ENCODE results near the gene C8G.

C8G gene

DNA sequence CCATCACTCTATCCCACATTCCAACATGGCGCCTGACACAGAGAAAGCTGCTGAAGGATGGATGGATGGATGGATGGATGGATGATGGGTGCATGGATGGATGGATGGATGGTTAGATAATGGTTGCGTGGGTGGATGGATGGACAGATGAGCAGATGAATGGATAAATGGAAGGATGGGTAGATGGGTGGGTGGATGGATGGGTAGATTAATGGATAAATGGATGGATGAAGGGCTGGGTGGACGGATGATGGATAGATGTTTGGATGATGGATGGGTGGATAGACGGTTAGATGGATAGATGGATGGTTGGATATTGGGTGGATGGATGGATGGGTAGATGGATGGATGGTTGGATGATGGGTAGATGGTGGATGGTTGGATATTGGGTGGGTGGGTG is 11.6 kb downstream of the C8G start:
- Mint-ChIP-seq H3K4me1 (ENCODE audit: low read depth in 2 of 2) (peaks cover 34 to 42% of the 10 kb centered on the region in 2 donors), H3K27me3 (no peaks in the 10 kb centered on the region), H3K9me3 (peaks cover 4 to 8% of the 10 kb centered on the region in 2 donors), H3K4me3 (peak overlapping the region; percentile 15 to 16), H3K36me3 (ENCODE audit: insufficient read depth) (peaks cover 5% of the 10 kb centered on the region), H3K27ac (peak overlapping the region in 1 of 2 donors; percentile 80)
- no peak for ATAC-seq (replicated peaks)
- no peak for DNase-seq

DNA sequence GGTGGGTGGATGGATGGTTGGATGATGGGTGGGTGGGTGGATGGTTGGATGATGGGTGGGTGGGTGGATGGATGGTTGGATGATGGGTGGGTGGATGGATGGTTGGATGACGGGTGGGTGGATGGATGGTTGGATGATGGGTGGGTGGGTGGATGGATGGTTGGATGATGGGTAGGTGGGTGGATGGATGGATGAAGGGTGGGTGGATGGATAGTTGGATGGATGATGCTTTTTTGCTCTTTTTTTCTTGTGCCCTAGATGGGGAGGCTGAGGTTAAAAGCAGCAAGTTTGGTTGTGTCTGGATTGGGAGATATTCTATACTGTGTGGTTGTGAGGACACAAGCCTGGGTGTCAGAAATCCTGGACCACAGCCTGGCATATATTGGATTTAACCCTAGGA is 12.4 kb downstream of the C8G start:
- peak overlapping the region in 1 of 2 donors; percentile 93 for H3K27ac Mint-ChIP-seq
- ATAC-seq (replicated peaks): no peak
- H3K4me1 Mint-ChIP-seq (ENCODE audit: low read depth in 2 of 2): peaks cover 40 to 48% of the 10 kb centered on the region in 2 donors
- no peak overlapping the region for H3K4me3 Mint-ChIP-seq
- no peaks in the 10 kb centered on the region for H3K27me3 Mint-ChIP-seq
- H3K9me3 Mint-ChIP-seq: peaks cover 4 to 8% of the 10 kb centered on the region in 2 donors
- H3K36me3 Mint-ChIP-seq (ENCODE audit: insufficient read depth): peaks cover 5% of the 10 kb centered on the region
- no peak for DNase-seq

DNA sequence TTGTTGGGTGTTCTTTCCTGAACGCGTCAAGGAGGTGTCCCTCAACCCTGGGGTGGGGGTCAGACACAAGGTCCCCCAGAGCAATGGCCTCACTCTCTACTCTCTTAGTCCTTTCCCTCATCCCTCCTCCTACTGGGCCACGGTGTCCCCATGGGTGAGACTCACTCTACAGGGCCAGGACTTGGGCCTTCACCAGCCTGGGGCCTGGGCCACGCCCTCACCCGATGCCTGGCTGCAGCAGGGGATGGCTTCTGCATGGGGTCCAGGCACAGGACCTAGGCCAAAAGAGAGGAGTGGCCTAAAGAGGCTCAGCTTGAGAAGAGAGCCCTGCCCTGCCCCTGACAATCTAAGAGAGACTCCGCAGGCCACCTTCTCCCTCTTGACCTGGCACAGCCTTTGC is 12.9 kb downstream of the C8G start:
- Mint-ChIP-seq H3K36me3 (ENCODE audit: insufficient read depth) (peaks cover 5% of the 10 kb centered on the region), H3K27me3 (no peaks in the 10 kb centered on the region), H3K9me3 (peaks cover 4 to 8% of the 10 kb centered on the region in 2 donors), H3K27ac (peak overlapping the region in 1 of 2 donors; percentile 93), H3K4me3 (peak overlapping the region in 1 of 2 donors; percentile 79), H3K4me1 (ENCODE audit: low read depth in 2 of 2) (peaks cover 44 to 52% of the 10 kb centered on the region in 2 donors)
- no peak for DNase-seq
- no peak for ATAC-seq (replicated peaks)

DNA sequence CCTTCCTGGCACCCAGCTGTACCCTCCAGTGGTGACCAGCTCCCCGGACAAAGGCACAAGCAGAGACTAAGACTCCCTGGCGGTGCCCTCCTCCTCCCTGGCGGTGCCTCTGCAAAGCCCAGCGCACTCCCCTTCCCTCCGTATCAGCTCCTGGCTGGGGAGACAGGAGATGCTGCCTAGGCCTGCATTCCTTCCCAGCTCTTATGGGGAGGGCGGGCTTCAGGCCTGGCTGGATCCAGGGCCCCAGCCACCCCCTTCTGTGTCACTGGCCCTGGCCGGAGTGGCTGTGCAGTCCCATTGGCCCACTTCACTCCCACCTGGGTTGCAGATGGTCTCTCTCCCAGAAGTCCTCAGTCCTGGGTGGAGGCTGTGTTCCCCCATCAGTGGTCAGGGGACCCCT is 13.4 kb downstream of the C8G start:
- no peak for ATAC-seq (replicated peaks)
- no peak for DNase-seq
- Mint-ChIP-seq H3K9me3 (peaks cover 4 to 8% of the 10 kb centered on the region in 2 donors), H3K27me3 (no peaks in the 10 kb centered on the region), H3K27ac (peak overlapping the region; percentile 81 to 93), H3K4me1 (ENCODE audit: low read depth in 2 of 2) (peaks cover 49 to 58% of the 10 kb centered on the region in 2 donors), H3K4me3 (peak overlapping the region in 1 of 2 donors; percentile 79), H3K36me3 (ENCODE audit: insufficient read depth) (peaks cover 5% of the 10 kb centered on the region)

DNA sequence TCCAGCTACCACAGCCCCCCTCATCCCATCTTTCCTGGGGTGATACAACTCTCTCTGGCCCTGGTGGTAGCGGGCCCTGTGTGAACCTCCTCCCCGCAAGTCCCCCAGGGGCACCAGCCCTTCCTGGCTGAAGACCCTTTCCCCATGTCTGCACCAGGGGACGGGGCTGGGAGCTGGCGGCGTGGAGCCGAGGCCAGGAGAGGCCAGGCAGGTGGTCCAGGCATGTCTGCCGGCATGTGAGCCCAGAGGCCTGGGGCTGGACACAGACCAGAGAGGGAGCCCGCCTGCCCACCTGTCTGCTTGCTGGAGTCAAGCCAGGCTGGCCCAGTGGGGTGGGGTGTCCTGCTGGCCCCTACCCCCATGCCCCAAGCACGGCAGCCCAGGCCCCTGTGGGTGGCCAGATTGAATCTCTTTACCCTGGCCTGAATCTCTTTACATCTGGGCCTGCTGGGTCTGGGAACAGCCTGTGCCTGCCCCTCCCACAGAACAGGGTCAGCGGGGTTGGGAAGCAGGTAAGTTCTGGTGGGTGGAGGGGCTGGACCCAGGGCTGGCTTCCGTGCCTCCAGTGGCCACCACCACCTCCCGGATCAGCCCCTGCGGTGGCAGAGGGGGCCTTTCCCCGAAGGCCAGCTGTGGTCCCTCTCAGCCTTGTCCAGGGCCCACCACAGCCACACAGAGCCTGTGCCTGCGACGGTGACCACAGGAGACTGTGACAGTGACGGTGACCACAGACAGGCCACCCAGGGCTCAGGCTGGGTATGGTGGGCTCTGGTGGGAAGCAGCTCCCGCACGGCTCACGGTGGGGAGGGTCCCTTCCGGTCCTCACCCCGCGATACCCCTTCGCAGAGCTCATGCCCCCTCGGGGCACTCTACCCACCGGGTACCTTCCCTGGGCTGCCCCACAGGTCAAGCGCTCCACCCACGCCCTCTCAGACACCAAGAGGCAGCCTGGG is 14.1 kb downstream of the C8G start:
- peaks cover 49 to 60% of the 10 kb centered on the region in 2 donors for H3K4me1 Mint-ChIP-seq (ENCODE audit: low read depth in 2 of 2)
- peaks cover 4 to 8% of the 10 kb centered on the region in 2 donors for H3K9me3 Mint-ChIP-seq
- no peak for ATAC-seq (replicated peaks)
- no peak for DNase-seq
- H3K27me3 Mint-ChIP-seq: no peaks in the 10 kb centered on the region
- peaks cover 5% of the 10 kb centered on the region for H3K36me3 Mint-ChIP-seq (ENCODE audit: insufficient read depth)
- peak overlapping the region; percentile 75 to 79 for H3K4me3 Mint-ChIP-seq
- H3K27ac Mint-ChIP-seq: peak overlapping the region; percentile 81 to 93

DNA sequence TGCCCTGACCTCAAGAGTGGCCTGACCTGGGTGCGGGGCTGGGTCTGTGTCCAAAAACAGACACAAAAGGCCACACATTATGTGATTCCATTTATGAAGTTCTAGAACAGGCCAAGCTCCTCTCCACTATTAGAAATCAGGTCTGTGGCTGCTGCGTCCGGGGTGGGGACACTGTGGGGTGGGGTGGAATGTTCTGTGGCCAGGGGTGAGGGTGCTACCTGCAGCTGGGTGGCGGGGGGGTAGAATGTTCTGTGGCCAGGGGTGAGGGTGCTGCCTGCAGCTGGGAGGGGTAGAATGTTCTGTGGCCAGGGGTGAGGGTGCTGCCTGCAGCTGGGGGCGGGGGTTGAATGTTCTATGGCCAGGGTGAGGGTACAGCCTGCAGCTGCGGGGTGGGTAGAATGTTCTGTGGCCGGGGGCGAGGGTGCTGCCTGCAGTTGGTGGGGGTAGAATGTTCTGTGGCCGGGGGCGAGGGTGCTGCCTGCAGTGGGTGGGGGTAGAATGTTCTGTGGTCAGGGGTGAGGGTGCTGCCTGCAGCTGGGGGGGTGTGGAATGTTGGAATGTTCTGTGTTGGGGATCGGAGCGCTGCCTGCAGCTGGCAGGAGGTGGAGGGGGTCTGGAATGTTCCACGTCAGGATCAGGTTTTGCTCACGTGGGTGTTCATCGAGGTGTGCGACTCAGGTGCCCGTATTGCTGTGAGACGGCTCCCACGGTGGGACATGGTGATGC is 15.3 kb downstream of the C8G start:
- H3K27ac Mint-ChIP-seq: peak overlapping the region; percentile 81 to 93
- peaks cover 45 to 61% of the 10 kb centered on the region in 2 donors for H3K4me1 Mint-ChIP-seq (ENCODE audit: low read depth in 2 of 2)
- H3K36me3 Mint-ChIP-seq (ENCODE audit: insufficient read depth): peaks cover 6% of the 10 kb centered on the region
- H3K4me3 Mint-ChIP-seq: peak overlapping the region; percentile 75 to 79
- DNase-seq (peak; percentile 56 to 60 (median 58)), ATAC-seq (replicated peaks) (peak; percentile 91)
- peaks cover 4 to 8% of the 10 kb centered on the region in 2 donors for H3K9me3 Mint-ChIP-seq
- H3K27me3 Mint-ChIP-seq: no peaks in the 10 kb centered on the region

DNA sequence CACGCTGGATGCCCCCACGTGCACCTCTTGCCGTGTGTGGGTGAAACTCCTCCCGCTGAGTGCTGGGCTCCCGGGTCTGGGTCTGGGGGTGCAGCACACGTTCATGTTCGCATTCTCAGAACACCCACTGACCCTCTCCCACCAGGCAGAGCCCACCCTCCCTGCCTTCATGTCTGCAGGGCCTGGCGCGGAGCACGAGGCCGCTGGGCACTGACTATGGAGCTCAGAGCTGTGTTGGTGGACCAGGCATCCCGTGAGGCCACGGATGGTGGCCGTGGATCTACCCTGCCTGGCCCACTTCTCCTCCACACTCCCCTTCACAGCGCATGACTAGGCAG is 15.9 kb downstream of the C8G start:
- H3K4me3 Mint-ChIP-seq: peak overlapping the region; percentile 75 to 79
- peak overlapping the region; percentile 81 to 93 for H3K27ac Mint-ChIP-seq
- peaks cover 11% of the 10 kb centered on the region for H3K36me3 Mint-ChIP-seq (ENCODE audit: insufficient read depth)
- peaks cover 4 to 8% of the 10 kb centered on the region in 2 donors for H3K9me3 Mint-ChIP-seq
- peaks cover 50 to 65% of the 10 kb centered on the region in 2 donors for H3K4me1 Mint-ChIP-seq (ENCODE audit: low read depth in 2 of 2)
- ATAC-seq (replicated peaks) (no peak), DNase-seq (no peak)
- no peaks in the 10 kb centered on the region for H3K27me3 Mint-ChIP-seq

DNA sequence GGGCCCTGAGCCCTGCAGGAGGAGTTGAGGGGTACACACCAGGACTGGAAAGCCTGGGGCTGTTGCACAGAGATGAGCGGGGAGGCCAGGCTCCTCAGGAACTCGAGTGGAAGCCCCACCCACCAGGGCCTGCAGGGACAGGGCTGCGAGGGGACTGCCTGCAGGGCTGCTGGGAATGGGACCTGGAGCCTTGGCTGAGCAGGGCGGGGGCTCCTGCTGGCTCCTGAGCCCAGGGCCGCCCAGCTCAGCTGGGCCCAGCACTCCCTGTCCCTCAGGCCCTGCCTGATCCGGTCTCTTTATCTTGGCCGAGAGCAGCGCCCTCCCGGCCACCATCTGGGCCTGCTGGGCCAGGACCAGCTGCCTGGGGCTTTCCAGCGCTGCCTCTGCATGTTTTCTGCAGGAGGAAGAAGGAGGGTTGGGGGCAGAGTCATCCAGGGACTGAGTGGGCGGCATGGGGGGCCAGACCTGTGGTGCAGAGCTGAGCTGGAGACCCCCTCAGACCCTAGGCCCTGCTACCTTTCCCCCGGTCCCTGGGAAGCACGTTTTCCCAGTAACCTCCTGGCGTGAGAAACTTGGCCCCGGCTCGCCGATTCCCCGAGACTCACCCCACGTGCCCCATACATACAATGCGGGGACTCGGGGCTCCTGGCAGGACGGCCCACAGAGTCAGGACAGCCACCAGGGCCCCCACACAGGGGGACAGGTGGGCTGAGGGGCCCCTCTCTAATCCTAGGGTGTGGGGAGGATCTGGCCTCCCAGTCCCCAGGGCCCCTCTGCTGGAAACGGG is 16.4 kb downstream of the C8G start:
- Mint-ChIP-seq H3K27ac (peak overlapping the region; percentile 81 to 93), H3K36me3 (ENCODE audit: insufficient read depth) (peaks cover 15% of the 10 kb centered on the region), H3K9me3 (peaks cover 4 to 6% of the 10 kb centered on the region in 2 donors), H3K4me1 (ENCODE audit: low read depth in 2 of 2) (peaks cover 51 to 67% of the 10 kb centered on the region in 2 donors), H3K27me3 (no peaks in the 10 kb centered on the region), H3K4me3 (peak overlapping the region; percentile 75 to 79)
- DNase-seq (no peak), ATAC-seq (replicated peaks) (no peak)

DNA sequence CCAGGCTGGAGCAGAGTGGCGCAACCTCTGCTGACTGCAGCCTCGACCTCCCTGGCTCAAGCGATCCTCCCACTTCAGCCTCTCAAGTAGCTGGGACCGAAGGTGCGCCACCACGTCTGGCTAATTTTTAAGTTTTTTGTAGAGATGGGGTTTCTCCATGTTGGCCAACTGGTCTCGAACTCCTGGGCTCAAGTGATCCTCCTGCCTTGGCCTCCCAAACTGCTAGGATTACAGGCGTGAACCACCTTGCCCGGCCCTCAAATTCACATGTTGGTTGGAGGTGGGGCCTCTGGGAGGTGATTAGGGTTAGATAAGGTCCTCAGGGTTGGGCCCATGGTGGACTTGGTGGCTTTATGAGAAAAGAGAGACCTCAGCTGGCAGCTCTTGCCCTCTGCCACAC is 17.1 kb downstream of the C8G start:
- H3K36me3 Mint-ChIP-seq (ENCODE audit: insufficient read depth): peaks cover 19% of the 10 kb centered on the region
- H3K4me1 Mint-ChIP-seq (ENCODE audit: low read depth in 2 of 2): peaks cover 49 to 64% of the 10 kb centered on the region in 2 donors
- no peak for DNase-seq
- no peaks in the 10 kb centered on the region for H3K27me3 Mint-ChIP-seq
- H3K9me3 Mint-ChIP-seq: no peaks in the 10 kb centered on the region
- no peak for ATAC-seq (replicated peaks)
- peak overlapping the region in 1 of 2 donors; percentile 82 for H3K27ac Mint-ChIP-seq
- peak overlapping the region; percentile 10 to 56 for H3K4me3 Mint-ChIP-seq

DNA sequence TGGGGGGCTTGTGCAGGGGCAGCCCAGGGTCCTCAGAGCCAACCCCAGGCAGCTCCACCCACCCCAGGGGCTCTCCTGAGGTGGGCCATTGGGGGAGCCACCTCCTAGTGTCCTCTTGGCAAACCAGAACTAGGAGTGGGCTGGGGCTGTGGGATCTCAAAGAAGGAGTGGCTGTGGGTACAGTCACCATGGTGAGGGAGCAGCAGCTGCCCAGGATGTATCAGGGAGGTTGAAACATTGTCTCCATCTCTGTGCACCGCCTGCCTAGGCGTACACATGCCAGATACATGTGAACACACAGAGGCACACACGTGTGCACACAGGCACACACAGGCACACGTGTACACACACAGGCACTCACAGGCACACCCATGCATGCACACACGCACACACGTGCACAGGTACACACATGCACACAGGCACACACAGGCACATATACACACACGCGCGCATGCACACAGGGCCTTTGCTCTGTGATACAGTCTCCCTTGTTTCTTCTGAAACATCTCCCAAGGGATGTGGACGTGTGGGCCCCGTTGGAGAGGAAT is 17.7 kb downstream of the C8G start:
- DNase-seq: no peak
- Mint-ChIP-seq H3K4me1 (ENCODE audit: low read depth in 2 of 2) (peaks cover 48 to 63% of the 10 kb centered on the region in 2 donors), H3K27me3 (no peaks in the 10 kb centered on the region), H3K4me3 (peak overlapping the region; percentile 25 to 56), H3K27ac (peak overlapping the region; percentile 69 to 82), H3K9me3 (no peaks in the 10 kb centered on the region), H3K36me3 (ENCODE audit: insufficient read depth) (peaks cover 21% of the 10 kb centered on the region)
- ATAC-seq (replicated peaks): no peak

DNA sequence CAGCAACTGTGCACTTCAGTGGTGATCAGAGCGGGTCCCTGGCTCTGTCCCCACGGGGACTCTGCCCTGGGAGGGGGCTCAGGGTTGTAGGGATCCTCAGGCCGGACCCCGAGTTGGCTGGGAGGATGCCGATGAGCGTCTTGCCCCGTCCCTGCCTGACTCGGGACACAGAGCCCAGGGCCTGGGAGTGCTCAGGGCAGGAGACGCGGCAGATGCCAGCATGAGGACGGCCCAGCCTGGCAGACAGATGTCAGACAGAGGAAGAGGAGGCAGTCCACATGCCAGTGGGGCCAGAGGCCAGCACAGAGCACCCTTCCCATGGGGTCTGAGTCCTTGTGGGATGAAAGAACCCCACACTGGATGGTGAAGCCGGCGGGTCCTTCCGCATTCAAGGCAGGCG is 18.3 kb downstream of the C8G start:
- Mint-ChIP-seq H3K27me3 (no peaks in the 10 kb centered on the region), H3K4me1 (ENCODE audit: low read depth in 2 of 2) (peaks cover 48 to 58% of the 10 kb centered on the region in 2 donors), H3K9me3 (no peaks in the 10 kb centered on the region), H3K4me3 (peak overlapping the region; percentile 25 to 56), H3K36me3 (ENCODE audit: insufficient read depth) (peaks cover 21% of the 10 kb centered on the region), H3K27ac (peak overlapping the region; percentile 69 to 82)
- DNase-seq (no peak), ATAC-seq (replicated peaks) (no peak)

DNA sequence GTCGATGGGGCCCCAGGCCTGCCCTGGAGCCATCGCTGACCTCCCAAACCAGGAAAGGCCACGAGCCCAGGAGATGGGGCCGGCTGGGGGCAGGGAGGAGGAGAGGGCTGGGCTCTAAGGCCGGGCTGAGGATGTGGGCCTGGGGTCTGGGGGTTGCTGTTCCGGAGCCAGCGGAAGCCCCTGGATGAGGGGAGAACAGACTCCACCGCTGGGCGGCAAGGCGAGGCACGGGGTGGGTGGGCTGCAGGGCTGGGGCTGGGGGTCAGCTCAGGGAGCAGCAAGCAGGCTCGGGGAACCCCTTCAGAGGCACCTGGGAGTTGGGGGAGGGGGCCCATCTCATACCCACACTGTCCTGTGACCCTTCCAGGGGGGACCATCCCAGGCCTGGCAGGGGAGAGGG is 18.7 kb downstream of the C8G start:
- peak overlapping the region; percentile 69 to 82 for H3K27ac Mint-ChIP-seq
- DNase-seq: no peak
- H3K27me3 Mint-ChIP-seq: no peaks in the 10 kb centered on the region
- H3K4me3 Mint-ChIP-seq: peak overlapping the region in 1 of 2 donors; percentile 56
- peaks cover 21% of the 10 kb centered on the region for H3K36me3 Mint-ChIP-seq (ENCODE audit: insufficient read depth)
- no peaks in the 10 kb centered on the region for H3K9me3 Mint-ChIP-seq
- peaks cover 48 to 55% of the 10 kb centered on the region in 2 donors for H3K4me1 Mint-ChIP-seq (ENCODE audit: low read depth in 2 of 2)
- no peak for ATAC-seq (replicated peaks)
